Colonic mucosa (tissue), 4 donors: ENCODE data around the gene FNDC3B. TPM values are rescaled to one million over a fixed set of nuclear protein-coding genes. Genes with fewer than 3 reads are reported as not detected.
"Not testable (repeated sequence)": the region's sequence is repeated elsewhere in the genome, so short reads cannot be mapped to it uniquely, and the experiment has no call there.

Experiments used
- DNase-seq: peaks from one replicate; pipeline ENCODE4 v3.0.0-alpha.2; 2020
- H3K27ac ChIP-seq: fragments of 200-600 bp; one replicate; pipeline ENCODE4 v1.8.0; 2021
- H3K27me3 ChIP-seq: fragments of 200-600 bp; one replicate; pipeline ENCODE4 v1.8.0; 2021
- H3K36me3 ChIP-seq: fragments of 200-600 bp; one replicate; pipeline ENCODE4 v1.8.0; 2021
- H3K4me1 ChIP-seq: fragments of 200-600 bp; one replicate; pipeline ENCODE4 v1.8.0; 2021; ENCODE audit warnings: mild to moderate bottlenecking
- H3K4me3 ChIP-seq: fragments of 200-600 bp; one replicate; pipeline ENCODE4 v1.8.0; 2021
- H3K9ac ChIP-seq, 2 donors: one replicate each; pipeline ENCODE4 v1.7.0; 2013; ENCODE audit warnings: control low read depth in 2 of 2, low read depth in 2 of 2, low read length in 2 of 2
- H3K9me3 ChIP-seq: fragments of 200-600 bp; one replicate; pipeline ENCODE4 v1.8.0; 2021
- intact Hi-C: fragments of 100-400 bp; cut with DNase I; formaldehyde crosslinking; loops from one replicate; pipeline ENCODE4 v1.14.1; 2022
- total RNA-seq, 2 donors: library from RNA; stranded (reverse); fragmentation: NEBNext Ultra II Directional in 1 of 2; extraction: Animal tissue kit (Norgen Biotek cat#: 25700) in 1 of 2; gene quantifications; one replicate each; pipeline ENCODE4 v1.2.1, GENCODE V29; 2021
- TF ChIP-seq, protein P1 (sequence below): fragments of 200-600 bp; IDR thresholded peaks from one replicate; pipeline ENCODE4 v1.8.0; 2022; ENCODE audit warnings: antibody characterized with exemption, mild to moderate bottlenecking
- donor health status: healthy.
- donor health status: DM: no; HTN: no; CAD: no.
- donor health status: DM: no; HTN: no; CAD: no.

Gene FNDC3B
- total RNA-seq, 2 donors from 2014 or later, result 66.7 to 142 TPM

DNA sequence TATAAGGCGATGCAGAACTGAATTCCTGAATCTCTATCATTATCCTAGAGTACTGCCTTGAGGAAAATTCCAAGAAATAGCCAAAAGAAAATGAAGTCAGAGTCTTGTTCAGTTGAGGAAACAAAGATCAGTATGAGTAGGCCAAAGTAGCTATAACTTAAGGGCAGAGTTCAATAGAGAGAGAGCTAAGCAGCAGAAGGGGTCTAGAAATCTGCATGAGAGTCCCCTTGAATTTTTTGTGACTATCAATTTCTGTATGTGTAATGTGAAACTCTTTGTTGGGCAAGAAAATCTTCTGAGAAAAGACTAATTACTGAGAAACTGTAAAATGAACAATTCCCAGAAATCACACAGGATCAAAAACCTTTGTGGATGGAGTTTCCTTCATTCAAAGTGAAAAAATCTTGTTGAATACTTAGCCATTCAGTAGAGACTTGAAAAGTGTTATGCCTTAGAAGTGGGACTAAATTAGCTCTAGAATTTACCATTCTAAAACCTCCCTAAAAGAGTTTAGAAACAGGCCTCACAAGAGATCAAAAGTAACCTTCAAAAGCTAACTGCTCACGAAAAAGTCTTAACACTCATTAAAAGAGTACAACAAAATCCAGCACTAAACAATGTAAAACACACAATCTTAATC is 43.1 kb upstream of the FNDC3B start:
- TF ChIP-seq, protein P1, sequence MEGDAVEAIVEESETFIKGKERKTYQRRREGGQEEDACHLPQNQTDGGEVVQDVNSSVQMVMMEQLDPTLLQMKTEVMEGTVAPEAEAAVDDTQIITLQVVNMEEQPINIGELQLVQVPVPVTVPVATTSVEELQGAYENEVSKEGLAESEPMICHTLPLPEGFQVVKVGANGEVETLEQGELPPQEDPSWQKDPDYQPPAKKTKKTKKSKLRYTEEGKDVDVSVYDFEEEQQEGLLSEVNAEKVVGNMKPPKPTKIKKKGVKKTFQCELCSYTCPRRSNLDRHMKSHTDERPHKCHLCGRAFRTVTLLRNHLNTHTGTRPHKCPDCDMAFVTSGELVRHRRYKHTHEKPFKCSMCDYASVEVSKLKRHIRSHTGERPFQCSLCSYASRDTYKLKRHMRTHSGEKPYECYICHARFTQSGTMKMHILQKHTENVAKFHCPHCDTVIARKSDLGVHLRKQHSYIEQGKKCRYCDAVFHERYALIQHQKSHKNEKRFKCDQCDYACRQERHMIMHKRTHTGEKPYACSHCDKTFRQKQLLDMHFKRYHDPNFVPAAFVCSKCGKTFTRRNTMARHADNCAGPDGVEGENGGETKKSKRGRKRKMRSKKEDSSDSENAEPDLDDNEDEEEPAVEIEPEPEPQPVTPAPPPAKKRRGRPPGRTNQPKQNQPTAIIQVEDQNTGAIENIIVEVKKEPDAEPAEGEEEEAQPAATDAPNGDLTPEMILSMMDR, result no peak
- Histone ChIP-seq H3K9me3 (no peaks in the 10 kb centered on the region), H3K4me1 (no peaks in the 10 kb centered on the region), H3K27me3 (no peaks in the 10 kb centered on the region), H3K36me3 (no peaks in the 10 kb centered on the region), H3K4me3 (no peak overlapping the region), H3K9ac (no peak overlapping the region), H3K27ac (no peak overlapping the region)
- intact Hi-C loops, result no loop called here
- no peak for DNase-seq

- H3K9me3 ChIP-seq, intact Hi-C loops, H3K4me3 ChIP-seq, H3K4me1 ChIP-seq, H3K9ac ChIP-seq, H3K27me3 ChIP-seq, DNase-seq, H3K36me3 ChIP-seq, H3K27ac ChIP-seq: not testable (repeated sequence)
Observed at GRCh38 chr3:171998731-171999130, 40.6 kb upstream of the FNDC3B start.

GRCh38 chr3:172001616-172002015 is 37.8 kb upstream of the FNDC3B start:
- H3K36me3 ChIP-seq, H3K4me3 ChIP-seq, H3K4me1 ChIP-seq, DNase-seq, H3K9ac ChIP-seq, H3K27me3 ChIP-seq, intact Hi-C loops, H3K9me3 ChIP-seq, H3K27ac ChIP-seq: not testable (repeated sequence)

DNA sequence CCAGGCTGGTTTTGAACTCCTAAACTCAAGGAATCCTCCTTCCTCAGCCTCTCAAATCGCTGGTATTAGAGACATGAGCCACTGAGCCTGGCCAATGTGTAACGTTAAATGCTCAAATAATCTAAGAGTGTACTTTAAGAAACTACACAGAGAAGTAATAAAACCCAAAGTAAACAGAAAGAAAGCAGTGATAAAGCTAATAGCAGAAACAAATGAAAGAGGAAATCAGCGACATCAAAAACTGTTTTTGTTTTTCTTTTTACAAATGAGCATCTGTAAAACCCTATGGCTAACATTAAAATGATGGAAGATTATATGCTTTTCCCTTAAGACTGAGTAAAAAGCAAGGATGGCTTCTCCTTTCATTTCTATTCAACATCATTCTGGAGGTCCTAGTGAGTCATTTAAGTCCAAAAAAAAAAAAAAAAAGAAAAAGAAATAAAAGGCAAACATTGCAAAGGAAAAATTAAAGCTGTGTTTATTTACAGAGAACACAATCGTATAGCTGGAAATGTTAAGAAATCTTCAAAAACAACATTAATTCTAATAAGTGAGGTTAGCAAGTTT is 36.8 kb upstream of the FNDC3B start:
- intact Hi-C loops, result no loop called here
- no peaks in the 10 kb centered on the region for H3K4me1 ChIP-seq
- DNase-seq, result no peak
- no peaks in the 10 kb centered on the region for H3K27me3 ChIP-seq
- H3K36me3 ChIP-seq, result no peaks in the 10 kb centered on the region
- H3K9ac ChIP-seq, result no peak overlapping the region
- no peak overlapping the region for H3K27ac ChIP-seq
- no peak overlapping the region for H3K4me3 ChIP-seq
- TF ChIP-seq, protein P1, result no peak
- no peaks in the 10 kb centered on the region for H3K9me3 ChIP-seq

DNA sequence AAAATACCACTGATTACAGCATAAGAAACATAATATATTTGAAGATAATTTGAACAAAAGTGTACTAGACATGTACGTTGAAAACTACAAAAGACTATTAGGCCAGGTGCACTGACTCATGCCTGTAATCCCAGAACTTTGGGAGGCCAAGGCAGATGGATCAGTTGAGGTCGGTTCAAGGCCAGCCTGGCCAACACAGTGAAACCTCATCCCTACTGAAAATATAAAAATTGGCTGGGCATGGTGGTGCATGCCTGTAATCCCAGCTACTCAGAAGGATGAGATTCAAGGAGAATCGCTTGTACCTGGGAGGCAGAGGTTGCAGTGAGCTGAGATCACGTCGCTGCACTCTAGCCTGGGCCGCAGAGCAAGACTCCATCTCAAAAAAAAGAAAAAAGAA is 36.2 kb upstream of the FNDC3B start:
- H3K4me3 ChIP-seq, result no peak overlapping the region
- H3K27me3 ChIP-seq, result no peaks in the 10 kb centered on the region
- H3K9me3 ChIP-seq, result no peaks in the 10 kb centered on the region
- no peak overlapping the region for H3K27ac ChIP-seq
- H3K36me3 ChIP-seq, result no peaks in the 10 kb centered on the region
- TF ChIP-seq, protein P1, result no peak
- no peaks in the 10 kb centered on the region for H3K4me1 ChIP-seq
- intact Hi-C loops, result no loop called here
- DNase-seq, result no peak
- no peak overlapping the region for H3K9ac ChIP-seq

DNA sequence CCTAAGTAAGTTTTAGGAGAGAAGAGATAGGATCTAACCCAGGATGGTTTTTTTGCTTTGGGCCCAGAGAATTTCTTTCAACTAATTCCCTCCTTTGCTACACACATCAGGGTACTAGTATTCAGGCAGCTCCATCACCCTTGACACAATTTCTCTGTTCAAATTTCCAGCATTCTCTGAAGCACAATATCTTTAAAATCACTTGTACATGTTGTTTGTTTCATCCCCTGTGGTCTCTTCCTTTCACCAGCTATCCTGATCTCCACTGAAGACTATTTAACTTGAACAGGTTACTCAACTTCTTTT is 32.4 kb upstream of the FNDC3B start:
- no peaks in the 10 kb centered on the region for H3K27me3 ChIP-seq
- TF ChIP-seq, protein P1, result no peak
- no peak overlapping the region for H3K4me3 ChIP-seq
- no peak overlapping the region for H3K27ac ChIP-seq
- H3K4me1 ChIP-seq, result no peaks in the 10 kb centered on the region
- H3K9ac ChIP-seq, result no peak overlapping the region
- no peaks in the 10 kb centered on the region for H3K9me3 ChIP-seq
- DNase-seq, result no peak
- intact Hi-C loops, result no loop called here
- H3K36me3 ChIP-seq, result no peaks in the 10 kb centered on the region
